ENCODE measurements around the gene DRGX. TPM values are rescaled to one million over a fixed set of nuclear protein-coding genes. Genes with fewer than 3 reads are reported as not detected.

Gene DRGX
- total and polyA plus RNA-seq, 8 donors = 0.45 TPM; not detected in 7

- Histone ChIP-seq H3K27ac (no peak overlapping the region), H3K36me3 (no peaks in the 10 kb centered on the region), H3K9me3 (no peaks in the 10 kb centered on the region), H3K27me3 (peaks cover 0 to 4% of the 10 kb centered on the region in 2 donors), H3K4me1 (peaks cover 0 to 3% of the 10 kb centered on the region in 2 donors), H3K4me3 (no peak overlapping the region)
- no peak for TF ChIP-seq CTCF (IDR thresholded peaks at IDR 0.05)
- ATAC-seq (no peak), DNase-seq (no peak)
- intact Hi-C loops (cut with DNase I) = no loop called here
Measured at GRCh38 chr10:49325916-49326783, 69.7 kb downstream of the DRGX start.

DNA sequence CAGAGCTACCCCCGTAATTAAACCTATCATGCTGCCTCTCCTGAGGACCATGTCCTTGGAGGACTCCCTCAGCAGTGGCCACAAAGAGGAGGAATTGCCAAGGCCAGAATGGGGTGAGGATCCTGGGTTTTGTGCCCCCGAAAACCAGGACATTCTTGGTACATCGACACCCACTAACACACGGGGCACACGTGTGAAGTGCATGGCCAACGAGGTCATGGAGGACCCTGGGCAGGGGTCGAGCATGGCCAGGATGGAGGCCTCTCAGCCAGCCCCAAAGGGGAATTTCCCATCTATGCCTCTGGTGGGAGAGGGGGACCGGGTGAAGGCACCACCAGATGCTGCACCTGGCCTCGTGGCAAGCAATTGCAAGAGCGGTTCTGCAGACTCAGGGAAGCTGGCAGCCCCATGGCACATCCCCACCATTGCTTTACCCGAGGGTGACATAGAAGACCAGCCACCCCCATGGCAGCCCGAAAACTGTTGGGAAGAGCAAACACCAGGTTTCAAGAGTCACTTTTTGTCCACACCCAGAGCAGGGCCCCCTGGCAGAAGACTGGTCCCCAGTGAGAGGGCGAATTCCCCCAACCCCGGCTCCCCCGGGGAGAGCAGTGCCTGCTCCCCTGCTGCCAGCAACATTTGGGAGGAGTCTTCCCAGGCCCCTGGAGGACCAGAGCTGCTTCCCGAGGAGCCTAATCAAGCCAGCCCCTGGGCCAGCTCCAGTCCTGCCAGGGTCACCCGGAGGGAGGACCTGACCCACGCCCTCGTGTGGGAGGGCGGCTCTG, 70.6 kb downstream of the DRGX start:
- Histone ChIP-seq H3K9me3 (no peaks in the 10 kb centered on the region), H3K4me3 (no peak overlapping the region), H3K36me3 (no peaks in the 10 kb centered on the region), H3K27me3 (peaks cover 0 to 4% of the 10 kb centered on the region in 2 donors), H3K27ac (no peak overlapping the region), H3K4me1 (peaks cover 0 to 7% of the 10 kb centered on the region in 2 donors)
- ATAC-seq (no peak), DNase-seq (no peak)
- intact Hi-C loops (cut with DNase I) = no loop called here
- TF ChIP-seq CTCF (IDR thresholded peaks at IDR 0.05) = no peak

DNA sequence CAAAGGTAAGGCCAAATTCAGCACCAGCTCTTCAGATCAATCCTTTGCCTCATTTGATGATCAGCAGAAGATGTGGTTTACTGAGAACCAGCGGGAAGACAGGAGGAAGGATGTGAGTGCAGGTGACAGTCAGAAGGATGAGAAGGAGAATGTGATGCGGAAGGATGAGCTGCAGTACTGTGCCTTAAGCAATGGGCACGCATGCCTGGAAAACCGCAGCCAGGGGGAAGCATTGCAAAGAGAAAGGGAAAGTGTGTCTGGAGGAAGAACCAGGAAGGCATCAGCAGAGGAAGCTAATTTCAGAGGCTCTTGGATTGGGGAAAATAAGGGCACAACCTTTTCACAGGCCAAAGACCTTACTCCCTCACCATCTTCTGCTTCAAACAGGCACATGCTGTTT, 71.2 kb downstream of the DRGX start:
- intact Hi-C loops (cut with DNase I) = no loop called here
- DNase-seq = no peak
- TF ChIP-seq CTCF (IDR thresholded peaks at IDR 0.05) = peak in 1 of 2 donors; percentile 25

DNA sequence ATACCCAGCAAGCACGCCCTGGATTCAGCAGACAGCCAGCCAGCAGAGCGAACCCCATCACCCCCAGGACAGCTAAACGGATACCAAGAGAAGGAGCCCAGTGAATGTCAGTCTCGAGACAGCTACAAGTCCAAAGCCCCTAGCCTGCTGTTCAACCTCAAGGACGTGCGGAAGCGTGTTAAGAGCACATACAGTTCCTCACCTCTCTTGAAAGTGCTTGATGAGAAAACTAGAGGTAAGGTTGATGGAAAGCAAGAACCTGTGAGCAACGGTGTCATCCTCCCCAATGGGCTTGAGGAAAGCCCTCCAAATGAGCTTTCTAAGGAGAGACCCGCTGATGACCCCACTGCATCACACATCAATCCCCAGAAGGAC, 72.0 kb downstream of the DRGX start:
- Histone ChIP-seq H3K4me1 (peaks cover 0 to 15% of the 10 kb centered on the region in 2 donors), H3K27ac (no peak overlapping the region), H3K27me3 (peaks cover 0 to 4% of the 10 kb centered on the region in 2 donors), H3K36me3 (no peaks in the 10 kb centered on the region), H3K9me3 (no peaks in the 10 kb centered on the region), H3K4me3 (no peak overlapping the region)
- DNase-seq (no peak), ATAC-seq (no peak)
- intact Hi-C loops (cut with DNase I) = no loop called here
- no peak for TF ChIP-seq CTCF (IDR thresholded peaks at IDR 0.05)

More for the DNA sequence above, 71.2 kb downstream of the DRGX start:
- Histone ChIP-seq H3K27ac (no peak overlapping the region), H3K36me3 (no peaks in the 10 kb centered on the region), H3K4me3 (no peak overlapping the region), H3K9me3 (no peaks in the 10 kb centered on the region), H3K4me1 (peaks cover 0 to 10% of the 10 kb centered on the region in 2 donors), H3K27me3 (peaks cover 0 to 4% of the 10 kb centered on the region in 2 donors)
- ATAC-seq = peak; percentile 61

Data from left lung (tissue), 10 donors.